ENCODE measurements around the gene PPP1R14C.

PPP1R14C gene

DNA sequence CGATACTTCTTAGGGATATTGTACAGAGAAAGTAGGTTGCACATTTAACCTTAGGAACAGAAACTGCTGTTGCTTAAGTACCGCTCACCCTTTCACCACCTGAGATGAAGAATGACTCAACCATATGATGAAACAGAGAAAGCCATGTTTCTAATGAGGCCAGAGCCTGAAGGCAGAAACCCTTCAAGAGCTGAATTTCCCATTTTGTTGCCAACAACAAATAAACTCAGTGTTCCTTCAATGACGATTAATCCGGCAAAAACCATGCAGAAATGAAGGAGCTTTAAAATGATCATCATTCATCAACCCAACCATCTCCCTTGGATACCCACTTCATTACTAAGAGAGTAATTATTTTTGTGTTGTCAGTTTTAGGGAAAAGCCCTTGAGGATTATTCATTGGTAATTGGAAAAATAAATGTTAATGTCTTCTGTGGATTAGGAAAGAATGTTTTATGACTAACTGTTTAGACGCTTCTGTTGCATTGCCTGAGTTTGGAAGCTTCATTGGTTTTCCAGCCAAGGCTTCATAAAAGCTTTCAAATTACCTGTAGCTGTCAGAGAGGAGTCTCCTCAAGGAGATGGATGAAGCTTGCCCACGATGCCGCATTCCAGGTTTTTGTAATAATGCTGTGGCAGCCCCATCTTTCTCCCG lies 113.9 kb downstream of the PPP1R14C start:
- Histone ChIP-seq H3K27me3 (ENCODE audit: insufficient read depth, insufficient read length) (no peaks in the 10 kb centered on the region), H3K4me1 (ENCODE audit: insufficient read depth, insufficient read length) (no peaks in the 10 kb centered on the region), H3K36me3 (ENCODE audit: insufficient read depth, insufficient read length, low read length) (no peaks in the 10 kb centered on the region), H3K9ac (ENCODE audit: insufficient read length, low read depth) (no peak overlapping the region), H3K4me3 (ENCODE audit: insufficient read length, low read depth) (no peak overlapping the region), H3K9me3 (ENCODE audit: insufficient read depth, low read length) (no peaks in the 10 kb centered on the region; the same call in 1 of the 2 replicates)
- DNase-seq (ENCODE audit: low read depth, low spot score): no peak
- TF ChIP-seq YY1 (IDR thresholded peaks at IDR 0.05; ENCODE audit: insufficient read depth, insufficient read length) (no peak), ZNF274 (IDR thresholded peaks at IDR 0.05; ENCODE audit: low read depth, low read length) (no peak), SUZ12 (IDR thresholded peaks at IDR 0.05; ENCODE audit: extremely low read depth, insufficient read depth, insufficient read length) (no peak)

DNA sequence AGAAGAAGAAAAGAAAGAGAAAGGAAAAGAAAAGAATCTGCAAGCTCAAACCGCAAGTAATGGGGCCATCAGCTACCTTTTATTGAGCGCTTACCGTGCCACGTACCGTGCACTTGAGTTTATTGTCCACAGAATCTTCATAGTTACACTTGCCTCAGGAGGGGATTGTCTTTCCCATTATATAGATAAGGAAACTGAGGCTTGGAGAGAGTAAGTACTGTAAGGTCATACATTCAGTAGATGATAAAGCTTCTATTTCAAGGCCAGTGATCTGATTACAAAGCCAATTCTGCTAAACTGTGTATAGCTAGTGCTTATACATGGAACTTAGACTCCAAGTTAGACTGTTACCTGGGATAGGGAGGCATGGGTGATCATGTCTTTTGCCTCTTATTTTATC lies 115.5 kb downstream of the PPP1R14C start:
- H3K27me3 ChIP-seq (ENCODE audit: insufficient read depth, insufficient read length): no peaks in the 10 kb centered on the region
- no peaks in the 10 kb centered on the region for H3K9me3 ChIP-seq (ENCODE audit: insufficient read depth, low read length)
- no peak for DNase-seq (ENCODE audit: low read depth, low spot score)

DNA sequence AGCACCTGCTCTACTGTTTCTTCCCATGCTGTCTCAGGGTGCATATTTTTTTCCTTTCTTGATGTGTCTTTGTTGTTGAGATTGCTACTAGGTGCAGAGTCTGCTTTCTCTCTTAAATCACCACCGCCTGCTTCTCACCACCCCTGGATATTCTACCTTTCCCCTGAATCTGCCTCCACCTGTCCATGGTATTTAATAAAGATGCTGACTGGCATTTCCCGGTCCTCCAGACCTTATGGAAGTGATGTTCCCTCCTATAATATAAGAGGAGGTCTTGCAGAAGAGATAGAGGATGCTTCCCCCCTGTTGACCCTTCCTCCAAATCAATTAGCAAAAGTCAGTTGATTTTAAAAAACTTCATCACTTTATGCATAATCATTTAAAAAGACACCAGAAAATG lies 118.1 kb downstream of the PPP1R14C start:
- H3K9ac ChIP-seq (ENCODE audit: insufficient read length, low read depth): no peak overlapping the region
- H3K4me1 ChIP-seq (ENCODE audit: insufficient read depth, insufficient read length): no peaks in the 10 kb centered on the region
- H3K27me3 ChIP-seq (ENCODE audit: insufficient read depth, insufficient read length): no peaks in the 10 kb centered on the region
- TF ChIP-seq SUZ12 (IDR thresholded peaks at IDR 0.05; ENCODE audit: extremely low read depth, insufficient read depth, insufficient read length) (no peak), ZNF274 (IDR thresholded peaks at IDR 0.05; ENCODE audit: low read depth, low read length) (no peak), YY1 (IDR thresholded peaks at IDR 0.05; ENCODE audit: insufficient read depth, insufficient read length) (no peak)
- no peaks in the 10 kb centered on the region for H3K9me3 ChIP-seq (ENCODE audit: insufficient read depth, low read length)
- no peaks in the 10 kb centered on the region for H3K36me3 ChIP-seq (ENCODE audit: insufficient read depth, insufficient read length, low read length)
- H3K4me3 ChIP-seq (ENCODE audit: insufficient read length, low read depth): no peak overlapping the region
- DNase-seq (ENCODE audit: low read depth, low spot score): no peak

More for the DNA sequence above, 115.5 kb downstream of the PPP1R14C start:
- Histone ChIP-seq H3K4me1 (ENCODE audit: insufficient read depth, insufficient read length) (no peaks in the 10 kb centered on the region), H3K4me3 (ENCODE audit: insufficient read length, low read depth) (no peak overlapping the region), H3K9ac (ENCODE audit: insufficient read length, low read depth) (no peak overlapping the region), H3K36me3 (ENCODE audit: insufficient read depth, insufficient read length, low read length) (no peaks in the 10 kb centered on the region)
- no peak for TF ChIP-seq ZNF274 (IDR thresholded peaks at IDR 0.05; ENCODE audit: low read depth, low read length)
- TF ChIP-seq SUZ12 (IDR thresholded peaks at IDR 0.05; ENCODE audit: extremely low read depth, insufficient read depth, insufficient read length): no peak
- no peak for TF ChIP-seq YY1 (IDR thresholded peaks at IDR 0.05; ENCODE audit: insufficient read depth, insufficient read length)

DNA sequence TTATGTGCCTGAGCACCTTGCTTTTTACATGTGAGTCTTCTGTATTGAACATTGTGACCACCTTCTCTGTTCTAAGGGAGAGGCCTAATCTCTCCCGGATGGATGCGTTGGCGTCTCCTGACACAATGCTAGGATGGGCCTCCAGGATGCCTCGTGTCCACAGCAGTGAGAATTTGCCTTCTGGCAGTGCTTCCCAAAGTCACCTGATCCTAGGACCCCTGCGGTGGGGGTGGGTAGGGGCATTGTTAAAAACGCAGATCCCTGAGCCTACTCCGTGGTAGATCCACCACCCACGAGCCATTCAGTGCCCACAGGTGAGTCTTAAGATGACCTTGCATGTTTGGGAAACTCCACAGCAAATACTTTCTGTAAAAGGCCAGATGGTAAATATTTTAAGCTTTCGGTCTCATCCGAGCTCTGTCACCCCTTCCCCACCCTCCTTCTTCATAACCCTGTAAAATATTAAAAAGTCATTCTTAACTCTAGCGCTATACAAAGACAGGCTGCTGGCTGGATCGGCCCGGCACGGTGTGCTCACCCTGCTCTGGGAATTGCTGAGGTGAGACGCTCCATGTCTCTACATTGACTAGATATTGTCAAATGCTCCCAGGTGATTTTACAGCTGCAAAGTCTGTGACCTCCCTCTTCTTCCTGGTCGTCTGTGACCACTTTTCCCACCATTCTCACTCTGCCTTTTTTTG lies 119.3 kb downstream of the PPP1R14C start:
- Histone ChIP-seq H3K4me3 (ENCODE audit: insufficient read length, low read depth) (no peak overlapping the region), H3K36me3 (ENCODE audit: insufficient read depth, insufficient read length, low read length) (no peaks in the 10 kb centered on the region), H3K9ac (ENCODE audit: insufficient read length, low read depth) (no peak overlapping the region), H3K9me3 (ENCODE audit: insufficient read depth, low read length) (no peaks in the 10 kb centered on the region), H3K27me3 (ENCODE audit: insufficient read depth, insufficient read length) (no peaks in the 10 kb centered on the region), H3K4me1 (ENCODE audit: insufficient read depth, insufficient read length) (no peaks in the 10 kb centered on the region)
- DNase-seq (ENCODE audit: low read depth, low spot score): no peak
- TF ChIP-seq SUZ12 (IDR thresholded peaks at IDR 0.05; ENCODE audit: extremely low read depth, insufficient read depth, insufficient read length) (no peak), ZNF274 (IDR thresholded peaks at IDR 0.05; ENCODE audit: low read depth, low read length) (no peak), YY1 (IDR thresholded peaks at IDR 0.05; ENCODE audit: insufficient read depth, insufficient read length) (no peak)

DNA sequence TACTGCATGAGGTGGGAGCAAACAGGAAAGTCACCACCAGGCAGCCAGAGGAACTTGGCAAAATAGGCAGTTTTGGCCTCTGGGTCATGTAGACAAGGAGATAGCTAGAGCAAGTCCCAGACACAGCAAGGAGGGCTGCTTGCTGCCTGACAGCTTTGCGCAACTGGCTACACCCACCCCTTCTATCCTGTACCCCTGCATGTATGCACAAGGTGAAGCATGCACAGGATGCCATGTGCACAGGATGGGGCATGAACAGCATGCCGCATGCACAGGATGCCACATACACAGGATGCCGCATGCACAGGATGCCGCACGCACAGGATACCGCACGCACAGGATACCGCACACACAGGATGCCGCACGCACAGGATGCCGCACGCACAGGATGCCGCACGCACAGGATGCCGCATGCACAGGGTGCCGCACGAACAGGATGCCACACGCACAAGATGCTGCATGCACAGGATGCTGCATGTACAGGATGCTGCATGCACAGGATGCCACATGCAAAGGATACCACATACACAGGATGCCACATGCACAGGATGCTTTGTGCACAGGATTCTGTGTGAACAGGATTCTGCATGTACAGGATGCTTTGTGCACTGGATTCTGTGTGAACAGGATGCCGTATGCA lies 121.0 kb downstream of the PPP1R14C start:
- Histone ChIP-seq H3K9ac (ENCODE audit: insufficient read length, low read depth) (no peak overlapping the region), H3K4me1 (ENCODE audit: insufficient read depth, insufficient read length) (no peaks in the 10 kb centered on the region), H3K27me3 (ENCODE audit: insufficient read depth, insufficient read length) (no peaks in the 10 kb centered on the region), H3K9me3 (ENCODE audit: insufficient read depth, low read length) (no peaks in the 10 kb centered on the region), H3K4me3 (ENCODE audit: insufficient read length, low read depth) (no peak overlapping the region), H3K36me3 (ENCODE audit: insufficient read depth, insufficient read length, low read length) (no peaks in the 10 kb centered on the region)
- no peak for DNase-seq (ENCODE audit: low read depth, low spot score)
- no peak for TF ChIP-seq YY1 (IDR thresholded peaks at IDR 0.05; ENCODE audit: insufficient read depth, insufficient read length)
- no peak for TF ChIP-seq ZNF274 (IDR thresholded peaks at IDR 0.05; ENCODE audit: low read depth, low read length)
- TF ChIP-seq SUZ12 (IDR thresholded peaks at IDR 0.05; ENCODE audit: extremely low read depth, insufficient read depth, insufficient read length): no peak

DNA sequence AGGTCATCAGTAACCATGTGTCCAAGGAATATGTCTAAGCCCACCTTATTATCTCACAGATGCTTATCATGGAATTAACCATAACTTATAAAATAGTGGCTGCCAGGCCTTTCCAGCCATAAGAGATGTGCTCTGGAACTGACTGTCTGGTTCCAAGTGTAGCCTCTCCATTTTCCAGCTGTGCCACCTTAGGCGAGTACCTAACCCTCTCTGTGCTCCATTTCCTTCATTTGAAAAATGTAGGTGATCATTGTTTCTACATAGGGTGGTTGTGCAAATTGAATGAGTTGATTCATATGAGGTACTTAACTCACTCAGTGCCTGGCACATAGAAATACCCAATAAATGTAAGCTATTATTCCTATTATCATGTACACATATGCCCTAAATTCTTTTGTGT lies 123.5 kb downstream of the PPP1R14C start:
- Histone ChIP-seq H3K4me1 (ENCODE audit: insufficient read depth, insufficient read length) (no peaks in the 10 kb centered on the region), H3K27me3 (ENCODE audit: insufficient read depth, insufficient read length) (no peaks in the 10 kb centered on the region), H3K9me3 (ENCODE audit: insufficient read depth, low read length) (no peaks in the 10 kb centered on the region), H3K4me3 (ENCODE audit: insufficient read length, low read depth) (no peak overlapping the region), H3K9ac (ENCODE audit: insufficient read length, low read depth) (no peak overlapping the region), H3K36me3 (ENCODE audit: insufficient read depth, insufficient read length, low read length) (no peaks in the 10 kb centered on the region)
- no peak for DNase-seq (ENCODE audit: low read depth, low spot score)
- TF ChIP-seq ZNF274 (IDR thresholded peaks at IDR 0.05; ENCODE audit: low read depth, low read length) (no peak), YY1 (IDR thresholded peaks at IDR 0.05; ENCODE audit: insufficient read depth, insufficient read length) (no peak), SUZ12 (IDR thresholded peaks at IDR 0.05; ENCODE audit: extremely low read depth, insufficient read depth, insufficient read length) (no peak)
